Skeletal muscle satellite cell (primary cell): Measurements from ENCODE around the gene SLC66A1.

ENCODE experiments used
- H3K27me3 ChIP-seq: 2 replicates; pipeline ENCODE4 v1.7.0; 2013; ENCODE audit warnings: low read length; ENCODE audit not compliant: control insufficient read depth, insufficient read depth
- H3K36me3 ChIP-seq: 2 replicates; pipeline ENCODE4 v1.7.0; 2013; ENCODE audit warnings: mild to moderate bottlenecking, control low read depth, low read length; ENCODE audit not compliant: insufficient read depth
- H3K4me1 ChIP-seq: 2 replicates; pipeline ENCODE4 v1.7.0; 2013; ENCODE audit warnings: low read length; ENCODE audit not compliant: control insufficient read depth, insufficient read depth
- H3K4me2 ChIP-seq: 2 replicates; pipeline ENCODE4 v1.7.0; 2013; ENCODE audit warnings: mild to moderate bottlenecking, low read length
- H3K4me3 ChIP-seq: 2 replicates; pipeline ENCODE4 v1.7.0; 2013; ENCODE audit warnings: low read length
- H3K9ac ChIP-seq: 2 replicates; pipeline ENCODE4 v1.7.0; 2013; ENCODE audit warnings: mild to moderate bottlenecking, low read depth, low read length, moderate library complexity
- H3K9me3 ChIP-seq: replicated peaks from 2 replicates; pipeline ENCODE4 v1.7.0; 2013; ENCODE audit warnings: mild to moderate bottlenecking, control low read depth, low read length

Gene SLC66A1

DNA sequence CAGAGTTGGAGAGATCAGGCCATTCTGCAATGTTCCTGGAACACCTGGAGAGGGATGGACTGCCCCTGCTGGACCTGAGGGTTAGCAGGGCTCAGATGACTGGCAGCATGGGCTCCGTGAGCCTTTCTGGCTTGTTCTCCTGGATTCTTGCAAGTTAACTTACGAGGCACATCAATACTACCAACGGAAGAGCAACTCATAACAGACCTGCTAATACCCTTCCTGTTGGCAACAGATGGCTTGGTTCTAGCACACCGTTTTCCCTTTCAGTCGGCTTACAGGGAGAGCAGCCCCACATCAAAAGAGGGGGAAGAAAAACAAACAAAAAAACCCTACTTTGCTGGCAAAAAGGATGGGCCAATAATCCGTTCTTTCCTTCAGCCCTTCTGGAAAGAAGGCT is 47.9 kb downstream of the SLC66A1 start:
- H3K4me1 ChIP-seq: peaks cover 8% of the 10 kb centered on the region
- no peak overlapping the region for H3K4me2 ChIP-seq
- no peak overlapping the region for H3K9ac ChIP-seq

DNA sequence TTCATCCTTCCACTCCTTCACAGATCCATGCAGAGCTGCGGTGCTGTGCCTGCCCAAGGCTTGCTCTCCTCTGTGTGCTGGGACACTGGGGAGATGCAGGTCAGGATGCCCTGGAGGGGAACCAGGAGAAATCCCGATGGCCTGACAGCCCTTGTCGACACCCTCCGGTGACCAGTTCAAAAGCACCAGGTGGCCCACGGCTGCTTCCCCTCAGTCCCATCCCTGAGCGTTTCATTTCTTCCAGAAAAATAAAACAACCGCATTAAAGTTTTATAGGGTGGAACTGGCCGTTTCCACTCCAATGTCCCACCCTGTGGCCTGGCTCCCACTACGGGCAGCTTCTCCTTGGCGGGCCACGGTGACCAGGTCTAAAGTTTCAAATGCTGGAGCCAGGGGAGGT is 48.3 kb downstream of the SLC66A1 start:
- H3K4me1 ChIP-seq: peaks cover 8% of the 10 kb centered on the region
- no peak overlapping the region for H3K4me3 ChIP-seq
- H3K36me3 ChIP-seq: peaks cover 24% of the 10 kb centered on the region
- H3K27me3 ChIP-seq: no peaks in the 10 kb centered on the region
- H3K9me3 ChIP-seq: no peaks in the 10 kb centered on the region
- H3K4me2 ChIP-seq: no peak overlapping the region
- H3K9ac ChIP-seq: no peak overlapping the region

More for the DNA sequence above, 47.9 kb downstream of the SLC66A1 start:
- H3K4me3 ChIP-seq: no peak overlapping the region
- H3K27me3 ChIP-seq: no peaks in the 10 kb centered on the region
- peaks cover 22% of the 10 kb centered on the region for H3K36me3 ChIP-seq
- H3K9me3 ChIP-seq: no peaks in the 10 kb centered on the region

DNA sequence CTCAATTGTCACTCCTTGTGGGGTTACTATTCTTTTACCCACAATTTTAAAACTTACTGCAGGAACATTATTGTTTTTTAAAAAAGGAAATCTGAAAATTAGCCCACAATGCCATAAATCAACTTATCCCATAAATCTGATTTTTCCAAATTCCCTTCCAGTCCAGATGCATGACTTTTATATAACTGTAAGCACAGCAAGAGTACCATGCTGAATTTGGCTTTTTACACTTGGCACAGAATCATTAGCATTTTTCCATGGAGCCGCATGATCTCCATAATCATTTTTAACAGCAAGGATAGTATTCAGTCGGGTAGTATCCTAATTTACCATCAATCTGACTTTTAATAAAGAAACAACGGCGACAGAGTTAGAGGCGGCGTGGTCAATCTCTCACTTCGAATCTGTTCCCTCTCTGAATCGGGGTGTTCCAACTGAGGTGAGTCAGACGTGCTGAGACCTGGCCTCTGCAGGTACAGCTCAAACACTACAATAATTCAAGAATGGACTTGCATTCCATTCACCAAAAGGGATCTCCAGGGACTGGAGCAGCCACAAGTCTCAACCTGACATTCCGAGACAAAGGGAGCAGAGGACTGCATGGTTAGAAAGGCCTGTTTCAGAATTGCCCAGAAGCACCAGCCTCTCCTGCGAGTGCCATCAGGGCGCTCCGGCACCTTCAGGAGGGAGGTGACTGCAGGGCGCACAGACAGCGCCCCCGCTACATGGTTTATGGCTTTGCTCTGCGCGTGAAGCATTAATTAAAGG is 48.9 kb downstream of the SLC66A1 start:
- peaks cover 8% of the 10 kb centered on the region for H3K4me1 ChIP-seq
- H3K27me3 ChIP-seq: no peaks in the 10 kb centered on the region
- peaks cover 18% of the 10 kb centered on the region for H3K36me3 ChIP-seq
- no peaks in the 10 kb centered on the region for H3K9me3 ChIP-seq
- no peak overlapping the region for H3K4me2 ChIP-seq
- H3K9ac ChIP-seq: no peak overlapping the region
- H3K4me3 ChIP-seq: no peak overlapping the region

DNA sequence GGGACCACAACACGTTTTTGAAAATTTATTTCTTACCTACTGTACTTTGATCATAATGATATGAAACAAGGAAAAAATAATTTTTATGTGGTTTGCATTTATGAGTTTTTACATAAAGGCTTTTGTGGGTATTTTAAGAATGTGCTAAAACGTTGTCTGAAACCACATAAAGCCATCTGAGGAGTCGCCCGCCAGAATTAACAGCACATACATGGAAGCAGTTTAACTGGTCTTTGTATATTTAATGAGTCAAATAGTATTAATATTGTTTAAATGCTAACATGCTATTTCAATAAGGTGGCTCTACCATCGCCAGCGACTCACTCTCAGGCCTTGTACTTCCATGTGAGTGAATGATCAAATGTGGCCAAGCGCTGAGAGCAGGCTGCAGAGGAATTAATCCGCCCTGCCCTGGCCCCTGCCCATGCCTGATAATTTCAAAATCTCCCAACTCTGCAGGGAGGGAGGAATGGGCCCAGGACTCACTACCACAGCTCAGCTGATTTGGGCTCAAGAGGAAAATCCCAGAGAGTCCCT is 49.6 kb downstream of the SLC66A1 start:
- H3K4me3 ChIP-seq: no peak overlapping the region
- no peaks in the 10 kb centered on the region for H3K9me3 ChIP-seq
- H3K4me2 ChIP-seq: no peak overlapping the region
- no peaks in the 10 kb centered on the region for H3K27me3 ChIP-seq
- H3K36me3 ChIP-seq: peaks cover 11% of the 10 kb centered on the region
- peaks cover 8% of the 10 kb centered on the region for H3K4me1 ChIP-seq
- no peak overlapping the region for H3K9ac ChIP-seq

DNA sequence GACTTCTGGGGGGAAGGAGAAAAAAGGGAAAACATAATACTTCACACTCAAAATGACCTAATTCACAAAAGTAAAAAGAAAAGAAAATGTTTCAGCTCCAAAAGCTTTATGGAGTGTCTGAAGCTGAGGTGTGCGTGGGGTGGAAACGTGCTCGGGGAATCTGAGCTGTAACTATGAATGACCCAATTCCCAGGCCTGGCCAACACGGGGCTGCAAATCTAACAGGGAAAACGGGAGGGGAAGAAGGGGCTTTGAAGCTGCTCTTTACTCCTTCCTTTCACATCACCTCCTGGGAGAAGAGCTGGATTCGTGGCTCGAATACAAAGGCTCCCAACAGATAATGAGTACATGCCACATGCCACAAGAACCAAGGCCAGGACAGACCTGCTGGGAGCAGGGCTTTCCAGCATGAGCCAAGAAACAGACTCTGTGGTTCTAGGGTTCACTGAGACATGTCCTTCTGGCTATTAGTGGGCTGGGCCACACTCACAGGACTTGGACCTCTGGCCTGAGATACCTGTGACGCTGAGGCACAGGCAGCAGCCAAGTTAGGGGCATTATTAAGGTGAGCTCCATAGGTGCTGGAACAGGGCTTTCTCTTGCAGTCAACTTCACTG is 51.5 kb downstream of the SLC66A1 start:
- H3K9me3 ChIP-seq: no peaks in the 10 kb centered on the region
- peaks cover 4% of the 10 kb centered on the region for H3K36me3 ChIP-seq
- H3K27me3 ChIP-seq: no peaks in the 10 kb centered on the region
- peaks cover 11% of the 10 kb centered on the region for H3K4me1 ChIP-seq
- no peak overlapping the region for H3K9ac ChIP-seq
- no peak overlapping the region for H3K4me2 ChIP-seq
- H3K4me3 ChIP-seq: no peak overlapping the region

DNA sequence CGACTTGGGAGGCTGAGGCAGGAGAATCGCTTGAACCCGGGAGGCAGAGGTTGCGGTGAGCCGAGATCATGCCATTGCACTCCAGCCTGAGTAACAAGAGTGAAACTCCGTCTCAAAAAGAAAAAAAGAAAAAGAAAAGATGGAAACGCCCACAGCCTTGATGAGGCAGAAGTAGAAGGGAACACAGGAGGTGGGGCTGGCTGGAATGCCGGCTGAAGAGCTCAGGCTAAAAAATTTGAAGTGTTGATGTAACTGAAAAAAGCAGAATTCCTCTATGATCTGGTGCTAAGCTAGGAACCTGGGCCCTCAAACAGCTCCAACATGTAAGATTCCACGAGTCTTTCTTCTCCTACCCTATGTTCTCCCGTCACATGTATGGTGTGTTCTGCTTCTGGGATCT is 53.6 kb downstream of the SLC66A1 start:
- Histone ChIP-seq H3K9me3 (no peaks in the 10 kb centered on the region), H3K4me1 (peaks cover 11% of the 10 kb centered on the region), H3K4me3 (no peak overlapping the region), H3K9ac (no peak overlapping the region), H3K27me3 (no peaks in the 10 kb centered on the region), H3K4me2 (no peak overlapping the region), H3K36me3 (peaks cover 10% of the 10 kb centered on the region)

DNA sequence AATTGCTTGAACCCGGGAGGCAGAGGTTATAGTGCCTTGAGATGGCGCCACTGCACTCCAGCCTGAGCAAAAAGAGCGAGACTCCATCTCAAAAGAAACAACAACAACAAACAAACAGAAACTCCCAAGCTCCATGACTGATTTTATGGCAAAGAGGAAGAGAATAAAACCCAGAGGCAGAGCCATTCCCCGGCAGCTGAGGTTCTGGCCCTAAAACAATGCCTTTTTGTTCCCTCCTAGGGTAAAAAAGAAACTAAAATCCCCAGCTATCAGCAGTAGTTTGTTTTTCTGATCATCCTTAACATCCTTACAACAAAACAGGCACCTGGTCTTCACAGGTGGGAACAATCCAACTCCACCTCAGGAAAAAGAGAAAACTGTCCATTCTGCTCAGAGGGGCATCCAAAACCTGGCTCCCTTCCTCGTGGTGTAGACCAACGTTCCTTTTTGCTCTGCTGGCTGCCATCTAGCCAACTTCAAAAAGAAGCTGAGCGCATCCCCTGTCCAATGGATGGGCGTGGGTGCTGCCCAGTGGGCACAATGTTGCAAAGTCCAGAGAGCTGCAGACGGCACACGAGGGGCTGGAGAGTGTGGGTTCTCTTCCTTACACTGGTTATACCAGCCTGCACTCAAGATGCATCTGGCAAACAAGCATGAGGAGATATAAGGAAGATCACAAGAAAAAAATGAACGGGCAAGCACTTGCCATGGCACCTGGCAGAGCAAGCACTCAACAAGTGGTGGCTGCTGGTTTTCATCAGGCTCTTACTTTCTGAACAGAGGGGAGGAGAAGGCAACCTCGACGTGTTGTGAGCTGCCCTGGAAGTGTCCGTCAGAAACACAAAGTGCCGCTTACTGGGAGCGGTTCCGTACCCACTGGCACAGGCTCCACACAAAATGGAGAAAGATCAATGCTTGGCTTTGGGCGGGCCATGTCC is 54.7 kb downstream of the SLC66A1 start:
- Histone ChIP-seq H3K4me2 (no peak overlapping the region), H3K27me3 (no peaks in the 10 kb centered on the region), H3K9ac (no peak overlapping the region), H3K4me1 (peaks cover 8% of the 10 kb centered on the region), H3K36me3 (peaks cover 14% of the 10 kb centered on the region), H3K4me3 (no peak overlapping the region), H3K9me3 (no peaks in the 10 kb centered on the region)

DNA sequence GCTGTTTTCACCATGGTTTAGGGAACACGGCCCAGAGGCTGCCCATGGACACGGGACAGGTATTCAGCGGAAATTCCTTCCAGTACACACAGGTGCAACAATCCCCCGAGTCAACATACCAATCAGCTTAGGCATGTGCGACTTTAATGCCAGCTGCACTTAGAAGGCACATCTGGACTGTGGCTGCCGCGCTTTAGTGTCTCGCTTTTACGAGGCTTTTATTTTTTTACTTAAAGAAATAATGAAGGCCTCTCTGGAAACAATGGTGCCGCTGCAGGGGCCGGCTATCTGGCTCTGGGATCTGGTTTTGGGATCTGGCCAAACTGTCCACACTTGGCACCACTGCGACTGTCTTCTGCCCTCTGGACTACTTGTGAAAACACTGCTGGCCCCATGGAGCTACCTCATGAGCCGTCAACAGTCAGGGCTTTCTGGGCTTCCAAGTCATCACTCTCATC is 55.5 kb downstream of the SLC66A1 start:
- H3K9ac ChIP-seq: no peak overlapping the region
- H3K4me3 ChIP-seq: no peak overlapping the region
- peaks cover 20% of the 10 kb centered on the region for H3K36me3 ChIP-seq
- H3K27me3 ChIP-seq: no peaks in the 10 kb centered on the region
- H3K4me2 ChIP-seq: no peak overlapping the region
- peaks cover 4% of the 10 kb centered on the region for H3K4me1 ChIP-seq
- no peaks in the 10 kb centered on the region for H3K9me3 ChIP-seq

DNA sequence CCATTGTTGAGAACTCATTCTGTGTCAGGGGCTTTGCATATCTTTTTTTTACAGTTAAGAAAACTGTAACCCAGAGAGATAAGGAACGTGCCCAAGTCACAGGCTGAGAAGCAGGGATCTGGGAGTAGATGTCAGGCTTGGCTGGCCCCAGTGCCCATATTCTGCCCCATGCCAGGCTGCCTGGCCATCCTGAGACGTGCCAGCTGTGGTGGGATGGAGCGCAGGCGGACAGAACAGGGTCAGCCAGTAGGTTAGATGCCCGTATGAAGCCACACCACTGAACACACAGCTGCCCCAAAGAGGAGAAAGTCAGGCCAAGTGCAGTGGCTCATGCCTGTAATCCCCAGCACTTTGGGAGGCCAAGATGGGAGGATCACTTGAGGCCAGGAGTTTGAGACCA is 55.9 kb downstream of the SLC66A1 start:
- H3K36me3 ChIP-seq: peaks cover 25% of the 10 kb centered on the region
- no peak overlapping the region for H3K4me2 ChIP-seq
- H3K4me3 ChIP-seq: no peak overlapping the region
- H3K9me3 ChIP-seq: no peaks in the 10 kb centered on the region
- H3K27me3 ChIP-seq: no peaks in the 10 kb centered on the region
- no peak overlapping the region for H3K9ac ChIP-seq
- H3K4me1 ChIP-seq: peaks cover 4% of the 10 kb centered on the region

DNA sequence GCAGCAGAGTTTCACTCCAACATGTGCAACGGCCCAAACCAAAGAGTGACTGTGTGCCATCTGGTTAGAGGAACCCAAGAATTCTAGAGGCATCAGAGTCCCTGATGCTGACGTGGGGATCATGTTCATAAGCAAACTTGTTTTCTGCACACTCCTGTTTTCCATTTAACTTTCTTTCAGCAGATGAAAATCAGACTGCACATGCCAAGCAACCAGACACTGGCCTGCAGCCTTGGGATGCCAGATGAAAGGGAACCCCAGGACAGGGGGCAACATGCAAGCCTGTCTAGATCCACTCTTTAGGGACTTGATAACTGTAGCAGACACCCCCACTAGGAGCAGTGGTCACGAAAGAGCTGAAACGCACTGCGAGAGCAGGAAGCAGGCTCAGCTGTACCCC is 56.8 kb downstream of the SLC66A1 start:
- H3K9ac ChIP-seq: no peak overlapping the region
- no peak overlapping the region for H3K4me2 ChIP-seq
- no peaks in the 10 kb centered on the region for H3K27me3 ChIP-seq
- peaks cover 28% of the 10 kb centered on the region for H3K36me3 ChIP-seq
- no peak overlapping the region for H3K4me3 ChIP-seq
- peaks cover 4% of the 10 kb centered on the region for H3K4me1 ChIP-seq
- no peaks in the 10 kb centered on the region for H3K9me3 ChIP-seq

DNA sequence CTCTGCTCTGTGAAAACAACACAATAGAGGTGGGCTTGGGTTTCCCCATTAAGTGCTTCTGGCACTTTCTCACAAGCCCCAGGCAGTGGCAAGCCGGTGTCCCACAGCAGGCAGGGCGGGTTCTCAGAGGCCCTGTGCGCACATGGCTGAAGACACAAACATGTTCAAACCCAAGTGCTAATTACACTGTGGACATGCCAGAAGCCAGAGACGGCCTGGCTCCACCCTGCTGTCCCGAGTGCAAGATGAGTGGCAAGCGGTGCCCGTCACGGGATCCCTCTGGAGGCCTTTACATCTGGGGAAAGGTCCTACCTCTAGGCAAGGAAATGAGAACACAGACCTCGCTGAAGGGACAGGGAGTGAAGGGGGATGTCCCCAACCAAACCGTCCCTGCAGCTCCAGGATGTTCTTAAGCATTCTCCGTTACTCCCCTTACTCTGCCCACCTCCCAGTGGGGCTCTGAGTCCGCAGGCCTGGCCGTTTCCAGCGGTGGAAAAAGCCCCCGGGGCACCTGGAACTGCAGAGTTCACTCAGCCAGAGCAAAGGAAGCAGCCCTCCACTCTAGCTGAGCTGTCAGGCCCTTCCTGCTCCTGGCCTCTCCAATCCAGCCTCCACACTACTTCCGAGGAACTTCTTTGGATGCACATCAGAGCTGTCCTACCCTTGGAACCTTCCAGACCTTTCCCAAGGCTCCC is 57.4 kb downstream of the SLC66A1 start:
- H3K4me2 ChIP-seq: no peak overlapping the region
- no peaks in the 10 kb centered on the region for H3K27me3 ChIP-seq
- H3K36me3 ChIP-seq: peaks cover 32% of the 10 kb centered on the region
- peaks cover 4% of the 10 kb centered on the region for H3K4me1 ChIP-seq
- H3K4me3 ChIP-seq: no peak overlapping the region
- H3K9ac ChIP-seq: no peak overlapping the region
- no peaks in the 10 kb centered on the region for H3K9me3 ChIP-seq
